IMR-90 (cell line): ENCODE data around the gene SETD3. TPM values are rescaled to one million over a fixed set of nuclear protein-coding genes. Genes with fewer than 3 reads are reported as not detected.

Source experiments
- ATAC-seq: fragments of 200-7000 bp; cut with Tn5 transposase; 2 replicates; pipeline ENCODE4 v1.9.1; 2020; ENCODE audit warnings: low read depth, mild to moderate bottlenecking, moderate library complexity
- BruUV-seq: library from RNA; stranded (reverse); fragments of 400-500 nt; replicated peaks from 2 replicates; lab custom pipeline; 2021; lab: Mats Ljungman, UMichigan
- CTCF ChIA-PET: fragments of 300-600 bp; formaldehyde crosslinking; extraction: SDS; loops from one replicate; lab custom pipeline; 2021; ENCODE audit warnings: antibody characterized with exemption; lab: Yijun Ruan, JAX
- POLR2A ChIA-PET: fragments of 300-600 bp; sonication (Branson Sonifier 250); formaldehyde crosslinking; loops from one replicate; lab custom pipeline; 2022; ENCODE audit warnings: antibody characterized with exemption; ENCODE audit not compliant: unreplicated experiment; lab: Charles Lee
- DNase-seq: peaks from one replicate; pipeline ENCODE4 v3.0.0; 2013
- H2AFZ ChIP-seq: replicated peaks from 2 replicates; pipeline ENCODE3; 2013; ENCODE audit warnings: low read length, mild to moderate bottlenecking; ENCODE audit not compliant: poor library complexity
- H2AK5ac ChIP-seq: 2 replicates; pipeline ENCODE4 v1.6.1; 2013; ENCODE audit warnings: low read depth, low read length, inconsistent platforms
- H2AK9ac ChIP-seq: replicated peaks from 2 replicates; pipeline ENCODE3; 2013; ENCODE audit warnings: mild to moderate bottlenecking, low read depth, low read length, moderate library complexity; ENCODE audit not compliant: poor library complexity
- H2BK120ac ChIP-seq: 2 replicates; pipeline ENCODE4 v1.6.1; 2013; ENCODE audit warnings: low read depth, low read length, inconsistent platforms
- H2BK15ac ChIP-seq: 3 replicates; pipeline ENCODE4 v1.6.1; 2013; ENCODE audit warnings: low read depth, low read length, inconsistent platforms
- H2BK20ac ChIP-seq: 2 replicates; pipeline ENCODE4 v1.6.1; 2013; ENCODE audit warnings: low read depth, mild to moderate bottlenecking, inconsistent platforms, low read length, moderate library complexity
- H2BK5ac ChIP-seq: 2 replicates; pipeline ENCODE4 v1.6.1; 2013; ENCODE audit warnings: mild to moderate bottlenecking, low read depth, low read length, inconsistent platforms; ENCODE audit not compliant: poor library complexity, severe bottlenecking
- H3K14ac ChIP-seq: replicated peaks from 2 replicates; pipeline ENCODE4 v1.6.1; 2013; ENCODE audit warnings: low read depth, low read length, inconsistent platforms
- H3K18ac ChIP-seq: 2 replicates; pipeline ENCODE4 v1.6.1; 2013; ENCODE audit warnings: low read depth, low read length, control low read depth
- H3K23ac ChIP-seq: 2 replicates; pipeline ENCODE4 v1.6.1; 2013; ENCODE audit warnings: low read depth, low read length, inconsistent platforms
- H3K27ac ChIP-seq: 2 replicates; pipeline ENCODE4 v1.5.1; 2013; ENCODE audit warnings: mild to moderate bottlenecking, control low read depth, low read length; ENCODE audit not compliant: insufficient read depth
- H3K27me3 ChIP-seq: 2 replicates; pipeline ENCODE4 v1.6.1; 2013; ENCODE audit warnings: low read length; ENCODE audit not compliant: control insufficient read depth, insufficient read depth
- H3K36me3 ChIP-seq: 2 replicates; pipeline ENCODE4 v1.6.1; 2013; ENCODE audit warnings: low read length, mixed read lengths; ENCODE audit not compliant: control insufficient read depth, insufficient read depth
- H3K4ac ChIP-seq: 2 replicates; pipeline ENCODE4 v1.6.1; 2013; ENCODE audit warnings: low read depth, low read length, inconsistent platforms
- H3K4me1 ChIP-seq: 2 replicates; pipeline ENCODE4 v1.6.1; 2013; ENCODE audit warnings: low read length, mixed read lengths; ENCODE audit not compliant: control insufficient read depth, insufficient read depth
- H3K4me2 ChIP-seq: 2 replicates; pipeline ENCODE4 v1.6.1; 2013; ENCODE audit warnings: low read depth, mild to moderate bottlenecking, control low read depth, low read length, moderate library complexity
- H3K4me3 ChIP-seq: 2 replicates; pipeline ENCODE4 v1.5.1; 2013; ENCODE audit warnings: low read depth, mild to moderate bottlenecking, control low read depth, low read length, moderate library complexity; ENCODE audit not compliant: insufficient read depth
- H3K56ac ChIP-seq: 2 replicates; pipeline ENCODE4 v1.6.1; 2013; ENCODE audit warnings: low read length, inconsistent platforms; ENCODE audit not compliant: insufficient read depth; ENCODE audit errors: extremely low read depth
- H3K79me1 ChIP-seq, 2 experiments: 2 replicates each; pipeline ENCODE4 v1.6.1; 2013; ENCODE audit warnings: low read length in 2 of 2, inconsistent platforms in 1 of 2, low read depth in 1 of 2
- H3K9ac ChIP-seq: 2 replicates; pipeline ENCODE4 v1.6.1; 2013; ENCODE audit warnings: low read depth, low read length, control low read depth
- H3K9me1 ChIP-seq: 2 replicates; pipeline ENCODE4 v1.6.1; 2013; ENCODE audit warnings: low read length, inconsistent platforms; ENCODE audit not compliant: insufficient read depth
- H3K9me3 ChIP-seq: 2 replicates; pipeline ENCODE4 v1.6.1; 2013; ENCODE audit warnings: low read length; ENCODE audit not compliant: control insufficient read depth, insufficient read depth
- H4K20me1 ChIP-seq: 2 replicates; pipeline ENCODE4 v1.6.1; 2013; ENCODE audit warnings: low read length, inconsistent platforms; ENCODE audit not compliant: insufficient read depth
- H4K5ac ChIP-seq: 2 replicates; pipeline ENCODE4 v1.6.1; 2013; ENCODE audit warnings: mild to moderate bottlenecking, low read depth, low read length, control low read depth
- H4K8ac ChIP-seq, 2 experiments: 2 replicates each; pipeline ENCODE4 v1.6.1; 2013; ENCODE audit warnings: low read depth in 2 of 2, low read length in 2 of 2, control low read depth in 1 of 2, inconsistent platforms in 1 of 2
- H4K91ac ChIP-seq: 2 replicates; pipeline ENCODE4 v1.6.1; 2013; ENCODE audit warnings: low read depth, low read length, inconsistent platforms; ENCODE audit not compliant: insufficient read depth
- CEBPB ChIP-seq: IDR thresholded peaks from 2 replicates; pipeline ENCODE4 v1.6.1; 2012; ENCODE audit warnings: low read depth, low read length, improper control_type of control experiment
- CTCF ChIP-seq: conservative IDR thresholded peaks from 2 replicates; pipeline ENCODE4 v1.5.1; 2012; ENCODE audit warnings: mild to moderate bottlenecking, low read depth, low read length, improper control_type of control experiment
- ELK1 ChIP-seq: fragments of 150-350 bp; IDR thresholded peaks from 2 replicates; pipeline ENCODE4 v1.6.1; 2016; ENCODE audit warnings: low read depth, mild to moderate bottlenecking, low read length, moderate library complexity, borderline replicate concordance
- FOS ChIP-seq: fragments of 150-350 bp; IDR thresholded peaks from 2 replicates; pipeline ENCODE4 v1.6.1; 2016; ENCODE audit warnings: low read depth, low read length
- MXI1 ChIP-seq: IDR thresholded peaks from 2 replicates; pipeline ENCODE4 v1.6.1; 2012; ENCODE audit warnings: low read depth, mild to moderate bottlenecking, low read length, moderate library complexity, borderline replicate concordance
- POLR2A ChIP-seq: IDR thresholded peaks from 2 replicates; pipeline ENCODE4 v1.6.1; 2012; ENCODE audit warnings: mild to moderate bottlenecking, low read depth, low read length
- RAD21 ChIP-seq: IDR thresholded peaks from 2 replicates; pipeline ENCODE4 v1.6.1; 2012; ENCODE audit warnings: low read length, improper control_type of control experiment
- RFX5 ChIP-seq: IDR thresholded peaks from 2 replicates; pipeline ENCODE4 v1.8.0; 2012; ENCODE audit warnings: low read depth, mild to moderate bottlenecking, low read length, moderate library complexity
- SMC3 ChIP-seq: fragments of 150-350 bp; IDR thresholded peaks from 2 replicates; pipeline ENCODE4 v1.6.1; 2016; ENCODE audit warnings: low read depth, mild to moderate bottlenecking, antibody characterized with exemption, low read length, moderate library complexity
- WGBS, 2 experiments: methylation state at CpG; one replicate each; pipeline versions ENCODE4 v1.1.5 to v1.1.7; 2013; ENCODE audit warnings: missing lambda C conversion rate in 2 of 2; ENCODE audit not compliant: insufficient read length in 1 of 2; ENCODE audit errors: extremely low coverage in 2 of 2; 5-methylcytosine and 5-hydroxymethylcytosine counted together
- dilution Hi-C: fragments of 300-500 bp; cut with HindIII; formaldehyde crosslinking; loops from one replicate; pipeline ENCODE4 v1.14.3; 2018; ENCODE audit warnings: low sequenced_read_pairs; ENCODE audit not compliant: unreplicated experiment
- in situ Hi-C: fragments of 300-500 bp; cut with MboI; formaldehyde crosslinking; loops from 3 replicates; pipeline ENCODE4 v1.14.3; 2019; ENCODE audit warnings: low sequenced_read_pairs, inconsistent platforms, mixed read lengths
- intact Hi-C: fragments of 100-400 bp; cut with micrococcal nuclease; formaldehyde crosslinking; loops from 2 replicates; pipeline ENCODE4 v1.10.0; 2022
- polyA plus RNA-seq, 3 experiments: library from polyadenylated mRNA; depleted of rRNA; stranded (reverse); fragments of >200 nt; gene quantifications; 2 replicates each; pipeline ENCODE4 v1.2.3, GENCODE V29; 2012; ENCODE audit warnings: low replicate concordance in 1 of 3
- total RNA-seq: library from RNA; depleted of rRNA; stranded (reverse); fragments of >200 nt; gene quantifications from 2 replicates; pipeline ENCODE4 v1.2.3, GENCODE V29; 2012

The SETD3 gene
- total and polyA plus RNA-seq, 2 of the 4 experiments (the other 2 are of a cell fraction): 18.8 to 31.9 TPM

- H3K9me3 ChIP-seq: no peaks in the 10 kb centered on the region
- POLR2A ChIA-PET: no interaction called here
- no peak overlapping the region for H3K56ac ChIP-seq
- no peak overlapping the region for H3K23ac ChIP-seq
- CTCF ChIA-PET: no interaction called here
- no peak overlapping the region for H3K4ac ChIP-seq
- H4K20me1 ChIP-seq: peaks cover 6% of the 10 kb centered on the region; the same call in 1 of the 2 replicates
- no peak overlapping the region for H2BK15ac ChIP-seq
- H2AFZ ChIP-seq: no peak overlapping the region
- no peak overlapping the region for H4K5ac ChIP-seq
- H3K4me1 ChIP-seq: peaks cover 2% of the 10 kb centered on the region; the same call in 1 of the 2 replicates
- no peak overlapping the region for H2AK5ac ChIP-seq
- H3K4me2 ChIP-seq: no peak overlapping the region
- H2BK20ac ChIP-seq: no peak overlapping the region
- H3K14ac ChIP-seq: no peak overlapping the region
- H2BK5ac ChIP-seq: no peak overlapping the region
- H3K79me1 ChIP-seq: peaks cover 8 to 25% of the 10 kb centered on the region in 2 experiments
- intact Hi-C loops: no loop called here
- no CpG with 5 or more reads among the region's 5 CpGs for whole genome bisulfite sequencing, 2 experiments
- ATAC-seq: no peak
- H4K8ac ChIP-seq: no peak overlapping the region
- BruUV-seq: no TSS peak
- H3K4me3 ChIP-seq: no peak overlapping the region
- dilution Hi-C loops: no loop called here
- no peak overlapping the region for H3K9ac ChIP-seq
- TF ChIP-seq ELK1: no peak
- no peak for TF ChIP-seq CTCF
- no peak for TF ChIP-seq RAD21
- TF ChIP-seq MXI1: no peak
- no peak for TF ChIP-seq FOS
- no peak for TF ChIP-seq POLR2A
- TF ChIP-seq RFX5: no peak
- no peak for TF ChIP-seq SMC3
- no peak for TF ChIP-seq CEBPB
- H2AK9ac ChIP-seq: no peak overlapping the region
- peaks cover 31% of the 10 kb centered on the region for H3K36me3 ChIP-seq
- H3K18ac ChIP-seq: no peak overlapping the region
- H3K27ac ChIP-seq: no peak overlapping the region
- H2BK120ac ChIP-seq: no peak overlapping the region
- no peak overlapping the region for H4K91ac ChIP-seq
- no peak for DNase-seq
- in situ Hi-C loops: no loop called here
- no peaks in the 10 kb centered on the region for H3K27me3 ChIP-seq
- H3K9me1 ChIP-seq: 0 out of 2 replicates have a peak, but pooled peaks cover 3% of the 10 kb centered on the region
Observed at GRCh38 chr14:99461411-99462085, 19.1 kb downstream of the SETD3 start.
